HG03103 (cell line): Measurements from ENCODE around the gene PFN4.

Source experiments
- ATAC-seq: cut with Tn5 transposase; IDR thresholded peaks from one replicate; pipeline ENCODE4 v1.9.1; 2021; ENCODE audit warnings: low read depth; ENCODE audit not compliant: unreplicated experiment

The PFN4 gene

DNA sequence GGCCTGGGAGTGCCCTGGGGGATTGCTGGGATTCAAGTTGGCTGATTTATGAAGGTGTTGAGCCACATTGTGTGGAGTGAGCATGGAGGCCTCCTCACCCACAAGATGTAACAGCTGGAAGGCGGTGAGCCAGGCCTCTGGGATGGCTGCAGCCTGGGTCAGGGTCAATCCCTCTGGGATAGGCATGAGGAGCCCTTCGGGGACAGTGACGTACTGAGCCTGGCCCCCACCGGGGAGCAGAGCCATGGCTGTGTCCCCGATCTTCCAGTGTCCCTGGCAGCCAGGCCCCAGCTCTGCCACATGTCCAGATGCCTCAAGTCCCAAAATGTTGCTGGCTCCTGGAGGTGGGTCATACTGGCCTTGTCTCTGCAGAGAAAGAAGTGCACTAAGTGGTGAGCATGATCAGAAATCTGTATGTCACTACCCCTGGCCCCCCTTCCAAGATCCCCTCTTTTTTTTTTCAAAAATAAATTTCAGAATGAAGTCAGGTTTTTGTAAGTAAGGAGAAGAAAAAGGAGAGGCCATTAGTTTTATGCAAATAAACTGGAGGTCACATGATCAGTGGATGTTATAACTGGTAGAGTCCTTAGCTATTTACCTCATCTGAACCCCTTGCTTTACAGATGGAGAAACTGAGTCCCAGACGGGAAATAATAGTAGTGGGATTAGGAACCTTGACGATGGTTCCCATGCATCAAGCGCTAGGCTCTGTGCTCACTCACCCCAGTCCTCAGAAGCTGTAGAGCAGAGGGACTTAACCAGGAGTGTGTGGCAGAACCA lies 40.2 kb downstream of the PFN4 start:
- no peak for ATAC-seq

GRCh38 chr2:24080701-24081100 lies 42.4 kb downstream of the PFN4 start:
- no peak for ATAC-seq

DNA sequence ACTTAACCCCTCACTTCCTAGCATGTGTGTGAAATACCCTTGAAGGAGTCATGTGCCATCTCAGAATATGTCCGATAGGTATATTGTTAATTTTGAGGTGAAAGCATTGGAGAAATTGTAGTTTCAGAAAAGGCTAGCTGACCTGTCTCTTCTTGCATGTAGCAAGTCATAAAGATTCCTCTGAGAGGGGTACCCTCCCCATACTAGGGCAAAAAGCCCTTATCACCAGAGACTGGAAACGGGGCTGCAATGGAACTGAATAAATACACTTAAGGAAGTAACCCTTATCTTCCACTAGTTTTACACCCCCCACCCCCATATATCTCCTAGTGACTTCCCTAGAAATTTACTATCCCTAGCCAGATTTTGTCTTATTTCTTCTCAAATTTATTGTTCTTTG lies 45.3 kb downstream of the PFN4 start:
- no peak for ATAC-seq

- ATAC-seq: no peak
Measured at GRCh38 chr2:24077535-24077877, 45.6 kb downstream of the PFN4 start.

DNA sequence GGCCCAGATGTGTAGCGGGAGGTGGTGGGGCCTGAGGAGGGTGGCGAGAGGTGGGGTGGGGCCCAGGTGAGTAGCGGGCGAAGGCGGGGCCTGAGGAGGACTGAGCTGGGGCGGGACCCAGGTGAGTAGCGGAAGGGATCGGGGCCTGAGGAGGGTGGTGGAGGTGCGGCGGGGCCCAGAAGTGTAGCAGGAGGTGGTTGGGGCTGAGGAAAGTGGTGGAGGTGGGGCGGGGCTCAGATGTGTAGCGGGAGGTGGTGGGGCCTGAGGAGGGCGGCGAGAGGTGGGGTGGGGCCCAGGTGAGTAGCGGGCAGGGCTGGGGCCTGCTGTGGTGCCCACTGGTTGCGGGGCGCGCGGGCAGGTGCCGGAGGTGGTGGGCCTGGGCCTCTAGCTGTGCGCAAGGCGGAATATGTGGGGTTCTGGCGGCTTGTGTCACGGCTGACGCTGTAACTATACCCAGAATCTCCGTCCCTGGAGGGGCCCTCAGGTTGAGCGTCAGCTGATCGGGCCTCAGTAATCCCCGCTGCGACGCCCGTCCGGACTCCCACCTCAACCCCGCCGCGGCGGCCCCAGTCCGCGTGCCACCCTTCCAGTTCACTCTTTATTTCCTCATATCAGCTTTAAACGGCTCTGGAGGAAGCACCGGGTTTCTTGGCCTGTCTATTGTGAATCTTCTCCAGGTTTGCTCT lies 46.1 kb downstream of the PFN4 start:
- ATAC-seq: peak; percentile 1

GRCh38 chr2:24075915-24076848 lies 47.0 kb downstream of the PFN4 start, which contains the start of gene SF3B6:
TSS of gene SF3B6 (minus strand) at chr2:24076326. CDS start at chr2:24076229, 97 bp downstream.
- ATAC-seq: peak; percentile 90

- ATAC-seq: no peak
Measured at GRCh38 chr2:24075259-24075658, 47.9 kb downstream of the PFN4 start.

DNA sequence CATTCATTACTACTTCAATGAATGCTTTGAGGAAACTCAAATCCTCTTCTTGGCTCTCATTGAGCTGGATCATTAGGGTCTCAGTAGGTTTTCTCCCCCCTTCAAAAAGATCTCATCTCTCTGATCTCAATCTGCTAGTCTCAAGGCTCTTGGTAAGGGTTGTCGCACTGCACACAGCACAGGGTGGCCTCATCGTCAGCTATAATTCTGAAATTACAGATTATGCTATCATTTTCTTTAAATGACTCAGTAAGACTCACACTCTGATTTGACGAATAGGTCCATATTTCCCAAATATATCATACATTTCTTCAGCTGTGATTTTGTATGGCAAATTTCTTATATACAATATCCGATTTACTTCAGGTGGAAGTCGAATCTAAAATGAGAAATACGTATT lies 49.3 kb downstream of the PFN4 start:
- ATAC-seq: no peak

GRCh38 chr2:24072259-24072658 lies 50.9 kb downstream of the PFN4 start:
- ATAC-seq: no peak

- ATAC-seq: no peak
Measured at GRCh38 chr2:24065341-24065740, 57.8 kb downstream of the PFN4 start.
